K562 (cell line): ENCODE measurements around the gene RIPOR2. TPM values are rescaled to one million over a fixed set of nuclear protein-coding genes. Genes with fewer than 3 reads are reported as not detected.

Experiments used
- ATAC-seq: fragments of 200-7000 bp; cut with Tn5 transposase; 3 replicates; pipeline ENCODE4 v1.9.1; 2020; ENCODE audit warnings: moderate library complexity
- BruUV-seq: library from RNA; stranded (reverse); fragments of 400-500 nt; replicated peaks from 2 replicates; lab custom pipeline; 2021; lab: Mats Ljungman, UMichigan
- CTCF ChIA-PET: fragments of 300-600 bp; formaldehyde crosslinking; extraction: SDS; loops from one replicate; lab custom pipeline; 2021; ENCODE audit warnings: low intra/inter-chr PET ratio; lab: Yijun Ruan, JAX
- POLR2A ChIA-PET: fragments of 300-600, 350-650 bp; sonication (Branson Sonifier 250); formaldehyde crosslinking; extraction: SDS; loops from one replicate; lab custom pipeline; 2021; ENCODE audit warnings: antibody characterized with exemption, inconsistent platforms; lab: Yijun Ruan, JAX
- DNase-seq, 4 experiments: peaks; one replicate each; pipeline versions ENCODE4 v3.0.0 to v3.0.0-alpha.2; 2011 to 2018; ENCODE audit warnings: low spot score in 3 of 4, mixed read lengths in 3 of 4; ENCODE audit errors: extremely low read depth in 1 of 4
- FAIRE-seq: peaks from 2 replicates; lab custom pipeline; 2011; peaks lifted over from hg19 to GRCh38; lab: Jason Lieb, UNC
- H2AFZ ChIP-seq: 2 replicates; pipeline ENCODE4 v1.6.0; 2011; ENCODE audit warnings: low read depth, low read length, control low read depth, inconsistent platforms
- H3K27ac ChIP-seq: fragments of 200-600 bp; 3 replicates; pipeline ENCODE4 v1.8.0; 2011; ENCODE audit warnings: low read depth, mild to moderate bottlenecking, control low read depth, inconsistent platforms, low read length, moderate library complexity, mixed read lengths; ENCODE audit errors: extremely low read depth
- H3K27me3 ChIP-seq, 2 experiments: fragments of 300-600 bp in 1 of 2; 2 replicates in 1 of 2; 3 replicates in 1 of 2; pipeline versions ENCODE4 v1.6.0 to v1.8.0; 2011; ENCODE audit warnings: inconsistent platforms in 2 of 2, low read length in 2 of 2, mild to moderate bottlenecking in 1 of 2, mixed read lengths in 1 of 2, moderate library complexity in 1 of 2; ENCODE audit not compliant: control insufficient read depth in 2 of 2, insufficient read depth in 2 of 2
- H3K36me3 ChIP-seq: fragments of 300-600 bp; 3 replicates; pipeline ENCODE4 v1.8.0; 2011; ENCODE audit warnings: mild to moderate bottlenecking, low read length, inconsistent platforms; ENCODE audit not compliant: control insufficient read depth, insufficient read depth
- H3K4me1 ChIP-seq, 2 experiments: fragments of 200-600 bp in 1 of 2; replicated peaks in 1 of 2; 2 replicates in 1 of 2; 3 replicates in 1 of 2; pipeline versions ENCODE4 v1.5.1 to v1.8.0; 2011; ENCODE audit warnings: inconsistent platforms in 2 of 2, low read length in 2 of 2, mild to moderate bottlenecking in 1 of 2, mixed read lengths in 1 of 2, moderate library complexity in 1 of 2; ENCODE audit not compliant: control insufficient read depth in 2 of 2, insufficient read depth in 2 of 2
- H3K4me2 ChIP-seq: 2 replicates; pipeline ENCODE4 v1.6.1; 2011; ENCODE audit warnings: low read length, control low read depth, inconsistent platforms, mixed read lengths; ENCODE audit not compliant: insufficient read depth
- H3K4me3 ChIP-seq: fragments of 200-600 bp; sonication (generic), shearing (Covaris generic); 2 replicates; pipeline ENCODE4 v1.5.1; 2016; ENCODE audit warnings: control low read depth, inconsistent platforms
- H3K79me2 ChIP-seq: fragments of 200-600 bp; 3 replicates; pipeline ENCODE4 v1.8.0; 2011; ENCODE audit warnings: low read length, inconsistent platforms; ENCODE audit not compliant: control insufficient read depth, insufficient read depth
- H3K9ac ChIP-seq, 2 experiments: 2 replicates each; pipeline versions ENCODE4 v1.6.0 to v1.6.1; 2011; ENCODE audit warnings: low read depth in 2 of 2, low read length in 2 of 2, control low read depth in 1 of 2, inconsistent platforms in 1 of 2, mild to moderate bottlenecking in 1 of 2, mixed read lengths in 1 of 2; ENCODE audit not compliant: insufficient read depth in 1 of 2
- H3K9me1 ChIP-seq: one replicate; pipeline ENCODE4 v1.6.0; 2011; ENCODE audit warnings: inconsistent platforms, mild to moderate bottlenecking, low read length, moderate library complexity; ENCODE audit not compliant: control insufficient read depth, insufficient read depth
- H3K9me3 ChIP-seq: replicated peaks from 2 replicates; pipeline ENCODE4 v1.5.1; 2011; ENCODE audit warnings: low read depth, low read length, inconsistent platforms; ENCODE audit not compliant: control insufficient read depth, insufficient read depth
- H4K20me1 ChIP-seq: replicated peaks from 2 replicates; pipeline ENCODE4 v1.6.1; 2011; ENCODE audit warnings: low read length, inconsistent platforms, mixed read lengths; ENCODE audit not compliant: control insufficient read depth, insufficient read depth
- BHLHE40 ChIP-seq: IDR thresholded peaks from 2 replicates; pipeline ENCODE4 v1.6.1; 2011; ENCODE audit warnings: low read length, improper control_type of control experiment
- CBFA2T2 ChIP-seq: fragments of 450-650 bp; conservative IDR thresholded peaks from 2 replicates; pipeline ENCODE4 v1.6.1; 2017; ENCODE audit warnings: mild to moderate bottlenecking
- CBFA2T3 ChIP-seq: fragments of 450-650 bp; IDR thresholded peaks from 2 replicates; pipeline ENCODE4 v1.6.1; 2017
- MEIS2 ChIP-seq: fragments of 450-650 bp; IDR thresholded peaks from 2 replicates; pipeline ENCODE4 v1.6.1; 2014; ENCODE audit warnings: mild to moderate bottlenecking; ENCODE audit not compliant: partially characterized antibody
- TAL1 ChIP-seq: fragments of 450-650 bp; IDR thresholded peaks from 2 replicates; pipeline ENCODE4 v1.6.1; 2016; ENCODE audit warnings: mild to moderate bottlenecking
- TEAD4 ChIP-seq, 2 experiments: sonication (generic) in 1 of 2; formaldehyde crosslinking in 1 of 2; IDR thresholded peaks; 2 replicates each; pipeline versions ENCODE4 v1.6.1 to v1.8.0; 2012 to 2022; ENCODE audit warnings: borderline replicate concordance in 1 of 2, inconsistent platforms in 1 of 2, low read length in 1 of 2, mild to moderate bottlenecking in 1 of 2, missing genetic modification reagents in 1 of 2
- ZNF174 ChIP-seq: fragments of 250-450 bp; sonication (Bioruptor Pico); IDR thresholded peaks from 2 replicates; pipeline ENCODE4 v1.4.0; 2020; ENCODE audit warnings: mild to moderate bottlenecking
- WGBS: fragments of 100-300 bp; shearing (Covaris generic); methylation state at CpG from one replicate; pipeline ENCODE4 v1.1.6; 2016; ENCODE audit warnings: low coverage, mixed read lengths; ENCODE audit not compliant: insufficient coverage; ENCODE audit errors: missing lambda C conversion rate; 5-methylcytosine and 5-hydroxymethylcytosine counted together
- in situ Hi-C: fragments of 300-500 bp; cut with MboI; formaldehyde crosslinking; loops from 4 replicates; pipeline ENCODE4 v1.15.0; 2018; ENCODE audit warnings: inconsistent platforms, mixed read lengths
- intact Hi-C: fragments of 100-400 bp; cut with micrococcal nuclease; formaldehyde crosslinking; loops from 2 replicates; pipeline ENCODE4 v1.14.2; 2022
- polyA plus RNA-seq, 8 experiments: library from polyadenylated mRNA; depleted of rRNA in 4 of 8; stranded (reverse) in 5 of 8; unstranded in 3 of 8; fragments of >200 nt; fragmentation: Nextera tagmentation in 2 of 8; fragmentation: Illumina TruSeq in 1 of 8; extraction: Ambion mirVana in 2 of 8; extraction: Trizol in 1 of 8; gene quantifications; 2 replicates each; pipeline versions ENCODE4 v1.2.1 to v1.2.3, GENCODE V29; 2011 to 2014; ENCODE audit warnings: inconsistent platforms in 1 of 8, missing spikeins in 1 of 8
- total RNA-seq, 7 experiments: library from RNA; depleted of rRNA in 6 of 7; stranded (reverse); fragments of >200 nt in 6 of 7; fragmentation: Illumina TruSeq in 2 of 7; extraction: Trizol in 2 of 7; gene quantifications; 2 replicates each; pipeline versions ENCODE4 v1.2.1 to v1.2.3, GENCODE V29; 2011 to 2021; ENCODE audit warnings: low replicate concordance in 1 of 7
- TF ChIP-seq, protein P1 (sequence below), 2 experiments: IDR thresholded peaks in 1 of 2; conservative IDR thresholded peaks in 1 of 2; 2 replicates each; pipeline ENCODE4 v1.6.1; 2016; ENCODE audit warnings: low read depth in 2 of 2, mild to moderate bottlenecking in 1 of 2, missing compliant biosample characterization in 1 of 2, missing genetic modification characterization in 1 of 2, moderate library complexity in 1 of 2
- TF ChIP-seq, protein P2 (sequence below): fragments of 450-650 bp; IDR thresholded peaks from 2 replicates; pipeline ENCODE4 v1.6.1; 2016

Gene RIPOR2
- total and polyA plus RNA-seq, 9 of the 15 experiments (the other 6 are each of a cell fraction or from before 2014, with no cell fraction given): 0.04 to 1.0 (median 0.47) TPM; not detected in 2

GRCh38 chr6:24916496-24916895, 19.3 kb downstream of the RIPOR2 start:
- BruUV-seq: no TSS peak
- Histone ChIP-seq H3K9ac (no peak overlapping the region), H3K27ac (no peak overlapping the region), H3K27me3 (peaks cover 20 to 33% of the 10 kb centered on the region in 2 experiments; a peak in 4 of 5 replicates), H4K20me1 (0 out of 2 replicates have a peak, but pooled peaks cover 3% of the 10 kb centered on the region), H3K4me2 (no peak overlapping the region), H3K4me1 (peaks cover 0 to 2% of the 10 kb centered on the region in 2 experiments; a peak in 1 of 5 replicates), H3K79me2 (no peaks in the 10 kb centered on the region), H3K36me3 (no peaks in the 10 kb centered on the region), H3K9me1 (no peaks in the 10 kb centered on the region), H3K9me3 (no peaks in the 10 kb centered on the region; the same call in 1 of the 2 replicates), H2AFZ (no peak overlapping the region), H3K4me3 (no peak overlapping the region)
- no peak for FAIRE-seq
- POLR2A ChIA-PET: no interaction called here
- in situ Hi-C loops (no loop called here), intact Hi-C loops (no loop called here)
- no peak for TF ChIP-seq ZNF174
- TF ChIP-seq, protein P1, sequence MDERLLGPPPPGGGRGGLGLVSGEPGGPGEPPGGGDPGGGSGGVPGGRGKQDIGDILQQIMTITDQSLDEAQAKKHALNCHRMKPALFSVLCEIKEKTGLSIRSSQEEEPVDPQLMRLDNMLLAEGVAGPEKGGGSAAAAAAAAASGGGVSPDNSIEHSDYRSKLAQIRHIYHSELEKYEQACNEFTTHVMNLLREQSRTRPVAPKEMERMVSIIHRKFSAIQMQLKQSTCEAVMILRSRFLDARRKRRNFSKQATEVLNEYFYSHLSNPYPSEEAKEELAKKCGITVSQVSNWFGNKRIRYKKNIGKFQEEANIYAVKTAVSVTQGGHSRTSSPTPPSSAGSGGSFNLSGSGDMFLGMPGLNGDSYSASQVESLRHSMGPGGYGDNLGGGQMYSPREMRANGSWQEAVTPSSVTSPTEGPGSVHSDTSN (CRISPR knock-in tag; IDR thresholded peaks at IDR 0.05; ENCODE audit: low read depth): no peak
- TF ChIP-seq, protein P1 (tag; conservative IDR thresholded peaks at IDR 0.05; ENCODE audit: low read depth): 0 out of 2 replicates have a peak, but pooled peaks have one; percentile 22
- TF ChIP-seq BHLHE40: no peak
- peak; percentile 52 for TF ChIP-seq CBFA2T2
- TF ChIP-seq TEAD4 (IDR thresholded peaks at IDR 0.05; ENCODE audit: low read length): peak; percentile 31; the same call in 1 of the 2 replicates
- TF ChIP-seq TEAD4 (CRISPR knock-in tag; IDR thresholded peaks at IDR 0.05; ENCODE audit: borderline replicate concordance): no peak
- TF ChIP-seq TAL1: peak; percentile 35; the same call in 1 of the 2 replicates
- TF ChIP-seq MEIS2: peak; percentile 15
- TF ChIP-seq, protein P2, sequence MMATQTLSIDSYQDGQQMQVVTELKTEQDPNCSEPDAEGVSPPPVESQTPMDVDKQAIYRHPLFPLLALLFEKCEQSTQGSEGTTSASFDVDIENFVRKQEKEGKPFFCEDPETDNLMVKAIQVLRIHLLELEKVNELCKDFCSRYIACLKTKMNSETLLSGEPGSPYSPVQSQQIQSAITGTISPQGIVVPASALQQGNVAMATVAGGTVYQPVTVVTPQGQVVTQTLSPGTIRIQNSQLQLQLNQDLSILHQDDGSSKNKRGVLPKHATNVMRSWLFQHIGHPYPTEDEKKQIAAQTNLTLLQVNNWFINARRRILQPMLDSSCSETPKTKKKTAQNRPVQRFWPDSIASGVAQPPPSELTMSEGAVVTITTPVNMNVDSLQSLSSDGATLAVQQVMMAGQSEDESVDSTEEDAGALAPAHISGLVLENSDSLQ: peak; percentile 16; the same call in 1 of the 2 replicates
- peak; percentile 66 for TF ChIP-seq CBFA2T3
- CTCF ChIA-PET: no interaction called here
- DNase-seq: peak in 2 of 4 experiments; percentile 18 to 40
- WGBS: under 1% methylated on average over 5 of the region's 5 CpGs
- peak; percentile 54 for ATAC-seq
